H9 (cell line): ENCODE measurements around the gene KPTN. TPM values are rescaled to one million over a fixed set of nuclear protein-coding genes. Genes with fewer than 3 reads are reported as not detected.

Experiments
- DNase-seq: peaks from one replicate; pipeline ENCODE4 v3.0.0-alpha.2; 2017
- H2AFZ ChIP-seq: one replicate; pipeline ENCODE4 v1.6.1; 2013; ENCODE audit warnings: mild to moderate bottlenecking, low read length, control low read depth, moderate library complexity
- H2AK5ac ChIP-seq: 2 replicates; pipeline ENCODE4 v1.6.1; 2013; ENCODE audit warnings: low read length, control low read depth, mixed read lengths; ENCODE audit not compliant: insufficient read length
- H2BK120ac ChIP-seq: one replicate; pipeline ENCODE4 v1.6.1; 2013; ENCODE audit warnings: low read depth, mild to moderate bottlenecking, low read length, control low read depth, inconsistent platforms; ENCODE audit not compliant: poor library complexity, severe bottlenecking
- H2BK12ac ChIP-seq: 2 replicates; pipeline ENCODE4 v1.6.1; 2013; ENCODE audit warnings: low read length, control low read depth, mixed read lengths, low read depth; ENCODE audit not compliant: insufficient read length
- H2BK15ac ChIP-seq: 2 replicates; pipeline ENCODE4 v1.6.1; 2013; ENCODE audit warnings: low read depth, low read length, control low read depth
- H2BK20ac ChIP-seq: one replicate; pipeline ENCODE4 v1.6.1; 2013; ENCODE audit warnings: low read depth, mild to moderate bottlenecking, low read length, control low read depth, inconsistent platforms; ENCODE audit not compliant: poor library complexity, severe bottlenecking
- H2BK5ac ChIP-seq: 2 replicates; pipeline ENCODE4 v1.6.1; 2013; ENCODE audit warnings: low read length, control low read depth, mixed read lengths; ENCODE audit not compliant: insufficient read length
- H3K14ac ChIP-seq: 2 replicates; pipeline ENCODE4 v1.6.1; 2013; ENCODE audit warnings: low read length, control low read depth; ENCODE audit not compliant: insufficient read depth
- H3K18ac ChIP-seq: 2 replicates; pipeline ENCODE4 v1.6.1; 2013; ENCODE audit warnings: low read depth, mild to moderate bottlenecking, mixed read lengths, low read length, control low read depth; ENCODE audit not compliant: insufficient read length
- H3K23ac ChIP-seq: 2 replicates; pipeline ENCODE4 v1.6.1; 2013; ENCODE audit warnings: low read length, control low read depth, mixed read lengths, low read depth; ENCODE audit not compliant: insufficient read length
- H3K23me2 ChIP-seq: 2 replicates; pipeline ENCODE4 v1.6.1; 2013; ENCODE audit warnings: low read depth, mild to moderate bottlenecking, mixed read lengths, low read length, control low read depth; ENCODE audit not compliant: insufficient read length, poor library complexity, severe bottlenecking
- H3K27ac ChIP-seq: 2 replicates; pipeline ENCODE4 v1.5.1; 2013; ENCODE audit warnings: low read length, control low read depth, mixed read lengths, low read depth; ENCODE audit not compliant: insufficient read length
- H3K27me3 ChIP-seq: 2 replicates; pipeline ENCODE4 v1.6.1; 2013; ENCODE audit warnings: low read length, control low read depth, inconsistent platforms; ENCODE audit not compliant: insufficient read depth
- H3K4ac ChIP-seq: 2 replicates; pipeline ENCODE4 v1.6.1; 2013; ENCODE audit warnings: low read depth, mild to moderate bottlenecking, control low read depth, inconsistent platforms, low read length, moderate library complexity
- H3K4me1 ChIP-seq: 2 replicates; pipeline ENCODE4 v1.6.1; 2013; ENCODE audit warnings: low read length, control low read depth, inconsistent platforms; ENCODE audit not compliant: insufficient read depth
- H3K4me2 ChIP-seq: 2 replicates; pipeline ENCODE4 v1.6.1; 2013; ENCODE audit warnings: low read length, control low read depth, mixed read lengths; ENCODE audit not compliant: insufficient read length, insufficient read depth
- H3K56ac ChIP-seq: 2 replicates; pipeline ENCODE4 v1.6.1; 2013; ENCODE audit warnings: low read depth, mild to moderate bottlenecking, mixed read lengths, low read length, control low read depth; ENCODE audit not compliant: insufficient read length
- H3K79me1 ChIP-seq: 2 replicates; pipeline ENCODE4 v1.6.1; 2013; ENCODE audit warnings: low read depth, mild to moderate bottlenecking, moderate library complexity, low read length, control low read depth, inconsistent platforms; ENCODE audit not compliant: insufficient read depth, poor library complexity, severe bottlenecking
- H3K79me2 ChIP-seq: 2 replicates; pipeline ENCODE4 v1.6.1; 2013; ENCODE audit warnings: low read length, control low read depth, inconsistent platforms; ENCODE audit not compliant: insufficient read depth
- H3K9ac ChIP-seq: 2 replicates; pipeline ENCODE4 v1.6.1; 2013; ENCODE audit warnings: low read length, control low read depth, mixed read lengths; ENCODE audit not compliant: insufficient read length; ENCODE audit errors: extremely low read depth
- H3K9me3 ChIP-seq: one replicate; pipeline ENCODE4 v1.6.1; 2013; ENCODE audit warnings: low read depth, low read length, inconsistent platforms; ENCODE audit not compliant: control insufficient read depth
- H3T11ph ChIP-seq: one replicate; pipeline ENCODE4 v1.6.1; 2013; ENCODE audit warnings: mild to moderate bottlenecking, low read length, control low read depth, inconsistent platforms
- H4K20me1 ChIP-seq: one replicate; pipeline ENCODE4 v1.6.1; 2013; ENCODE audit not compliant: control insufficient read depth, insufficient read length, insufficient read depth
- H4K5ac ChIP-seq: 2 replicates; pipeline ENCODE4 v1.6.1; 2013; ENCODE audit warnings: low read depth, mild to moderate bottlenecking, mixed read lengths, low read length, control low read depth; ENCODE audit not compliant: insufficient read length
- H4K8ac ChIP-seq: replicated peaks from 2 replicates; pipeline ENCODE4 v1.6.1; 2013; ENCODE audit warnings: low read length, control low read depth, mixed read lengths, low read depth; ENCODE audit not compliant: insufficient read length
- H4K91ac ChIP-seq: 2 replicates; pipeline ENCODE4 v1.6.1; 2013; ENCODE audit warnings: low read depth, mild to moderate bottlenecking, moderate library complexity, mixed read lengths, low read length, control low read depth; ENCODE audit not compliant: insufficient read length
- H3K27ac Mint-ChIP-seq, 3 experiments: 2 replicates in 2 of 3; 3 replicates in 1 of 3; pipeline ENCODE4 v1.8.0; 2020 to 2021; ENCODE audit warnings: mixed read lengths in 3 of 3, mild to moderate bottlenecking in 1 of 3, moderate library complexity in 1 of 3
- H3K27me3 Mint-ChIP-seq: 2 replicates; pipeline ENCODE4 v1.8.0; 2021; ENCODE audit warnings: low read depth, mild to moderate bottlenecking, moderate library complexity, mixed read lengths
- H3K36me3 Mint-ChIP-seq, 3 experiments: 2 replicates in 2 of 3; 3 replicates in 1 of 3; pipeline ENCODE4 v1.8.0; 2020 to 2021; ENCODE audit warnings: low read depth in 3 of 3, mixed read lengths in 3 of 3; ENCODE audit not compliant: insufficient read depth in 1 of 3
- H3K4me1 Mint-ChIP-seq, 2 experiments: 2 replicates each; pipeline ENCODE4 v1.8.0; 2020; ENCODE audit warnings: mixed read lengths in 2 of 2
- H3K4me3 Mint-ChIP-seq, 2 experiments: 2 replicates in 1 of 2; 3 replicates in 1 of 2; pipeline ENCODE4 v1.8.0; 2020 to 2021; ENCODE audit warnings: mild to moderate bottlenecking in 2 of 2, mixed read lengths in 2 of 2, moderate library complexity in 1 of 2
- H3K9me3 Mint-ChIP-seq, 2 experiments: 2 replicates in 1 of 2; 3 replicates in 1 of 2; pipeline ENCODE4 v1.8.0; 2020; ENCODE audit warnings: mild to moderate bottlenecking in 2 of 2, mixed read lengths in 2 of 2, moderate library complexity in 1 of 2
- WGBS: extraction: QIAGEN DNeasy Blood & Tissue Kit; methylation state at CpG from one replicate; pipeline ENCODE4 v1.1.7; 2013; ENCODE audit warnings: missing lambda C conversion rate, low lambda C conversion rate, mixed read lengths; ENCODE audit not compliant: insufficient read length; ENCODE audit errors: extremely low coverage; 5-methylcytosine and 5-hydroxymethylcytosine counted together
- total RNA-seq: library from RNA; stranded (reverse); gene quantifications from 2 replicates; pipeline ENCODE4 v1.2.1, GENCODE V29; 2021
- TF ChIP-seq, protein P1 (sequence below): fragments of 200-600 bp; sonication (generic); conservative IDR thresholded peaks from 3 replicates; pipeline ENCODE4 v1.8.0; 2021; ENCODE audit warnings: antibody characterized with exemption, mild to moderate bottlenecking

Gene KPTN
- total RNA-seq, 1 experiment from 2014 or later: 35.4 TPM

DNA sequence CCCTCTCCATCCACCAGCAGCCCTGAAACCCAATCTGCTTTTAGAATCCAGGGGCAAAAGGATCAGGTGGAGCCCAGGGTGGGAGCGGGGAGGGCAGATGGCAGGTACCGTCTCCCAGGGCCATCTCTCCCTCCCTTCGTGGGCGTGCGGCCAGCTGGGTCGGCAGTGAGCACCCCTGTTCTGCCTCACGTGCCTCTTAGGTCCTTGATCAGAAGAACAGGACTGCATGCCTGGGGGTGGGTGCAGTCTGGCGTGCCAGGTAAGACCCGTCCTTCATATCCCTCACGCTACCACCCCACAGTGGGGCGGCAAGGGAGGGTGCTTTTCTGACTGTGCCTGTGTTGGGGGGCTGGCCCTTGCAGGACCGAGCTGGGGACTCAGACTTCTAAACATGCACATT is 14.3 kb downstream of the KPTN start:
- H2BK120ac ChIP-seq: no peak overlapping the region
- no peak overlapping the region for H2AFZ ChIP-seq
- no peak overlapping the region; the same call in 1 of the 2 replicates for H3K14ac ChIP-seq
- H4K8ac ChIP-seq: no peak overlapping the region
- Mint-ChIP-seq H3K4me3 (peak overlapping the region; percentile 78 to 85; a peak in 2 of 5 replicates), H3K27me3 (peaks cover 25% of the 10 kb centered on the region), H3K9me3 (no peaks in the 10 kb centered on the region; a peak in 1 of 5 replicates), H3K4me1 (peaks cover 23 to 43% of the 10 kb centered on the region in 2 experiments), H3K27ac (no peak overlapping the region), H3K36me3 (peaks cover 0 to 1% (median 0%) of the 10 kb centered on the region in 3 experiments; a peak in 2 of 7 replicates)
- no peak overlapping the region for H4K91ac ChIP-seq
- WGBS: no CpG with 5 or more reads among the region's 12 CpGs
- H4K5ac ChIP-seq: no peak overlapping the region
- no peak overlapping the region for H3K4me2 ChIP-seq
- H2AK5ac ChIP-seq: no peak overlapping the region
- H2BK15ac ChIP-seq: no peak overlapping the region
- no peak overlapping the region for H2BK5ac ChIP-seq
- H3K9ac ChIP-seq: no peak overlapping the region
- TF ChIP-seq, protein P1, sequence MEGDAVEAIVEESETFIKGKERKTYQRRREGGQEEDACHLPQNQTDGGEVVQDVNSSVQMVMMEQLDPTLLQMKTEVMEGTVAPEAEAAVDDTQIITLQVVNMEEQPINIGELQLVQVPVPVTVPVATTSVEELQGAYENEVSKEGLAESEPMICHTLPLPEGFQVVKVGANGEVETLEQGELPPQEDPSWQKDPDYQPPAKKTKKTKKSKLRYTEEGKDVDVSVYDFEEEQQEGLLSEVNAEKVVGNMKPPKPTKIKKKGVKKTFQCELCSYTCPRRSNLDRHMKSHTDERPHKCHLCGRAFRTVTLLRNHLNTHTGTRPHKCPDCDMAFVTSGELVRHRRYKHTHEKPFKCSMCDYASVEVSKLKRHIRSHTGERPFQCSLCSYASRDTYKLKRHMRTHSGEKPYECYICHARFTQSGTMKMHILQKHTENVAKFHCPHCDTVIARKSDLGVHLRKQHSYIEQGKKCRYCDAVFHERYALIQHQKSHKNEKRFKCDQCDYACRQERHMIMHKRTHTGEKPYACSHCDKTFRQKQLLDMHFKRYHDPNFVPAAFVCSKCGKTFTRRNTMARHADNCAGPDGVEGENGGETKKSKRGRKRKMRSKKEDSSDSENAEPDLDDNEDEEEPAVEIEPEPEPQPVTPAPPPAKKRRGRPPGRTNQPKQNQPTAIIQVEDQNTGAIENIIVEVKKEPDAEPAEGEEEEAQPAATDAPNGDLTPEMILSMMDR: no peak
- no peaks in the 10 kb centered on the region for H3K9me3 ChIP-seq
- no peak for DNase-seq
- no peaks in the 10 kb centered on the region for H3K27me3 ChIP-seq
- H3T11ph ChIP-seq: no peak overlapping the region
- H3K18ac ChIP-seq: peak overlapping the region; percentile 16
- H3K79me1 ChIP-seq: no peaks in the 10 kb centered on the region
- H3K23me2 ChIP-seq: peaks cover 13% of the 10 kb centered on the region
- H3K27ac ChIP-seq: no peak overlapping the region
- no peak overlapping the region for H2BK12ac ChIP-seq
- H2BK20ac ChIP-seq: no peak overlapping the region
- no peaks in the 10 kb centered on the region for H4K20me1 ChIP-seq
- peaks cover 7% of the 10 kb centered on the region; the same call in 1 of the 2 replicates for H3K4me1 ChIP-seq
- no peak overlapping the region for H3K4ac ChIP-seq
- no peaks in the 10 kb centered on the region; the same call in 1 of the 2 replicates for H3K79me2 ChIP-seq
- H3K23ac ChIP-seq: no peak overlapping the region
- no peak overlapping the region for H3K56ac ChIP-seq
